Measurements from ENCODE around the gene MCM7.

The MCM7 gene

GRCh38 chr7:100122067-100122466, 20.9 kb upstream of the MCM7 start:
- no peak for DNase-seq

- no peak for DNase-seq
Measured at GRCh38 chr7:100120733-100121036, 19.5 kb upstream of the MCM7 start.

- peak; percentile 54 for DNase-seq
Measured at GRCh38 chr7:100119970-100120732, 19.0 kb upstream of the MCM7 start.

GRCh38 chr7:100119072-100119969, 18.1 kb upstream of the MCM7 start, which contains the start of the genes CNPY4 and TAF6:
TSS of gene CNPY4 (plus strand) at chr7:100119634. CDS start at chr7:100119745, 111 bp downstream.
TSS of gene TAF6 (minus strand) at chr7:100119358. CDS start at chr7:100114209, 5,149 bp downstream.
- peak; percentile 93 for DNase-seq

- DNase-seq, result no peak
Measured at GRCh38 chr7:100118388-100119071, 17.3 kb upstream of the MCM7 start.

GRCh38 chr7:100115026-100115425, 13.8 kb upstream of the MCM7 start:
- DNase-seq, result no peak

- DNase-seq, result no peak
Measured at GRCh38 chr7:100111914-100112313, 10.7 kb upstream of the MCM7 start.

- DNase-seq, result no peak
Measured at GRCh38 chr7:100111156-100111555, 10.0 kb upstream of the MCM7 start.

- DNase-seq, result no peak
Measured at GRCh38 chr7:100109521-100110163, 8.4 kb upstream of the MCM7 start.

GRCh38 chr7:100107890-100108289, 6.7 kb upstream of the MCM7 start:
- DNase-seq, result no peak

- DNase-seq, result no peak
Measured at GRCh38 chr7:100107125-100107737, 6.0 kb upstream of the MCM7 start.

GRCh38 chr7:100106633-100107032, 5.4 kb upstream of the MCM7 start:
- DNase-seq, result no peak

- DNase-seq, result no peak
Measured at GRCh38 chr7:100105534-100105933, 4.3 kb upstream of the MCM7 start.

GRCh38 chr7:100102950-100103840, 2.0 kb upstream of the MCM7 start:
- no peak for DNase-seq

GRCh38 chr7:100100420-100101015, 679 bp downstream of the MCM7 start:
- DNase-seq, result peak; percentile 79

GRCh38 chr7:100099452-100099851, 1.7 kb downstream of the MCM7 start:
- no peak for DNase-seq

GRCh38 chr7:100098913-100099312, 2.3 kb downstream of the MCM7 start:
- no peak for DNase-seq

GRCh38 chr7:100095704-100096103, 5.5 kb downstream of the MCM7 start:
- no peak for DNase-seq

- no peak for DNase-seq
Measured at GRCh38 chr7:100095289-100095688, 5.9 kb downstream of the MCM7 start.

GRCh38 chr7:100093925-100094486, 7.2 kb downstream of the MCM7 start:
- no peak for DNase-seq

GRCh38 chr7:100093498-100093897, 7.7 kb downstream of the MCM7 start:
- DNase-seq, result no peak

All from activated T-cell treated with anti-CD3 and anti-CD28 coated beads for 4 hours (primary cell).